ENCODE data around the gene TSFM. TPM values are rescaled to one million over a fixed set of nuclear protein-coding genes. Genes with fewer than 3 reads are reported as not detected.

The TSFM gene
- total RNA-seq, 2 donors from 2014 or later = 37.7 to 39.9 TPM

DNA sequence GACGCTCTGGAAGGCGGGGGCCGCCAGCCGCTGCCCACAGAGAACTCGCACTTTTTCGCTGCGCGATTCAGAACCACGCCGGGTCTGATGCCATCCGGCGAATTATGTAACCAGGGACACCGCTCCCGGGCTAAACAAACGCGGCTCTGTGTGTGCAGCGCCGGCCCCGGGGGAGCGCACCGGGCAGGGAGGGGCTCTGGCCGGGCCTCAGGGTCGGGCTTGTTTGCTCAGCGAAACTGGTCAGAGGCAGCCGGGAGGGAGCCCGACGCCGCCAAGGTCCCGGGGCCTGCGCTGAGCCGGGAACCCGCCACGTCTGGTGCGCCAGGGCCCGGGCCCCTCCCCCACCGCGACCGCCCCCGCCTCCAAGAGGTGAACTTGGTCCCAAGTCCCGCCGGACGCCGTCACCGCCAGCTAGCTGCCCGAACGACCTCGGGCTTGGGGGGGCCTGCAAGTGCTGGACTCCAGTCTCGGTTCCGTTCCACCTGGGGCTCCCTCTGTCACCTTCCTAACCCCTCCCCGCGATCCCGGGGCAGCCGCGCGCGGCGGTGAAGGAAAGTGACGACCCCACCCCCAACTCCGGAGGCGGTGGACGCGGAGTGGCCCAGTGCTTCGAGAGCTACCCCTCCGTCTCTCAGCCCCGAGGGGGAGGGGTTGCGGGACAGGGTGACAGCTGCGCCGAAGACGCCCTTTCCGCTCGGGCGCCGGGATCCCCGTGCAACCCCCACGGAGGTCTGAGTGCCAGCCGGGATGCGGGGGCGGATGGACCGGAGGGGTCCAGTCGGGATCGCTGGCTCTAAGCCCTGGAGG, 63.1 kb downstream of the TSFM start:
- H3K9ac ChIP-seq (ENCODE audit: extremely low read depth, low read length, poor library complexity, severe bottlenecking) = peak overlapping the region; percentile 99
- peak overlapping the region; percentile 92 for H3K4me3 ChIP-seq (ENCODE audit: low read length)
- H3K4me1 ChIP-seq (ENCODE audit: control insufficient read depth, insufficient read depth, low read length) = peaks cover 13% of the 10 kb centered on the region
- peak; percentile 92 for DNase-seq
- no peaks in the 10 kb centered on the region for H3K9me3 ChIP-seq (ENCODE audit: control insufficient read depth, low read length)
- H3K4me1 Mint-ChIP-seq = peaks cover 40% of the 10 kb centered on the region
- H3K36me3 Mint-ChIP-seq (ENCODE audit: low read depth) = peaks cover 5% of the 10 kb centered on the region
- H3K27ac ChIP-seq (ENCODE audit: low read depth, low read length) = peak overlapping the region; percentile 100
- H3K36me3 ChIP-seq (ENCODE audit: control insufficient read depth, insufficient read depth, low read length) = peaks cover 4% of the 10 kb centered on the region
- H3K4me3 Mint-ChIP-seq = peak overlapping the region; percentile 76
- H3K27me3 Mint-ChIP-seq (ENCODE audit: insufficient read depth) = peaks cover 9% of the 10 kb centered on the region
- H3K9me3 Mint-ChIP-seq = no peaks in the 10 kb centered on the region
- no peaks in the 10 kb centered on the region for H3K27me3 ChIP-seq (ENCODE audit: control insufficient read depth, insufficient read depth, low read length, poor library complexity, severe bottlenecking)
- peak overlapping the region; percentile 82 for H3K27ac Mint-ChIP-seq
- WGBS, 2 experiments (ENCODE audit: insufficient coverage in 1 of 2, insufficient read length in 1 of 2) = 0% methylated on average over 22 to 81 of the region's 81 CpGs
- TF ChIP-seq CTCF (conservative IDR thresholded peaks at IDR 0.05) = no peak

GRCh38 chr12:57846285-57846576, 63.6 kb downstream of the TSFM start:
- Mint-ChIP-seq H3K27ac (peak overlapping the region; percentile 72), H3K4me1 (peaks cover 39% of the 10 kb centered on the region), H3K4me3 (peak overlapping the region; percentile 76), H3K9me3 (no peaks in the 10 kb centered on the region), H3K27me3 (ENCODE audit: insufficient read depth) (peaks cover 13% of the 10 kb centered on the region), H3K36me3 (ENCODE audit: low read depth) (peaks cover 5% of the 10 kb centered on the region)
- WGBS, 2 experiments (ENCODE audit: insufficient coverage in 1 of 2, insufficient read length in 1 of 2) = 0% methylated on average over 26 of the region's 26 CpGs; no CpG with 5 or more reads in 1 of the 2 experiments
- no peak for DNase-seq
- Histone ChIP-seq H3K36me3 (ENCODE audit: control insufficient read depth, insufficient read depth, low read length) (peaks cover 4% of the 10 kb centered on the region), H3K27ac (ENCODE audit: low read depth, low read length) (peak overlapping the region; percentile 100), H3K9me3 (ENCODE audit: control insufficient read depth, low read length) (no peaks in the 10 kb centered on the region), H3K27me3 (ENCODE audit: control insufficient read depth, insufficient read depth, low read length, poor library complexity, severe bottlenecking) (no peaks in the 10 kb centered on the region), H3K4me3 (ENCODE audit: low read length) (peak overlapping the region; percentile 92), H3K4me1 (ENCODE audit: control insufficient read depth, insufficient read depth, low read length) (peaks cover 13% of the 10 kb centered on the region), H3K9ac (ENCODE audit: extremely low read depth, low read length, poor library complexity, severe bottlenecking) (peak overlapping the region; percentile 99)
- no peak for TF ChIP-seq CTCF (conservative IDR thresholded peaks at IDR 0.05)

DNA sequence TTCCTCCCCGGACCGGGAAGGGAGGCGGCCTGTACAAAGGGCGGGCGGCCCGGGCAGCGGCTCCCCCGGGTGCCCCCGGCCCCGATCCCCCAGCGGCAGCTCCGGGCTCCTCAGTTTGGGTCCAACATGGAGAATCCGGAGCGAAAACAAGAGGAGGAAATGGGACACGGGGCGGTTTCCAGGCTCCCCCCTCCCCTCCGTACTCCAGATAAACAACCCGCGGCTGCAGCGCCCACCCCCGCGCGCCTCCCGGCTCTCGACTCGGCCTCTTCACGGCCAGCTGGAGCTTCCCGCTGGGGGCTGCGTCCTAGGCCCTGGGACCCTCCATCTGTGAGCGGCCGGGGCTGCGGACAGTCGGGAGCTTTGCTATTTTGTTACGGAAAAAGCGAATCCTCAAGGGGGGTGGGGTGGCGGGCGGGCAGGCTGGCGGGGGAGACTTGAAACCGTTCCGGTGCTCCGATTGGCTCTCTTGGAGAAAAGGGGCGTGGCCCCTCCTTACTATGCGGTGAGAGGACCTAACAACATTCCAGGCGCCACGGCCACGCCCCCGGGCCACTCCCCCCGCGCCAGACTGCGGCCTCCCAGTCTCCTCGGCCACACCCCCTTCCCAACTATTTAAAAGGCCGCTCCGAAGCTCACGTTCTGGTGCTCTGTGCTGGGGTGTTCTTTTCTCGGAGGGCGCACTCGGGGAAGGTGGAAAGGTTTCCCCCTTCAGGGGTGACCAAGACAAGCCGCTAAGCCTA, 64.2 kb downstream of the TSFM start, which contains the start of gene CTDSP2:
Gene CTDSP2, minus strand, starts transcription at position 153 of the 743 bp plus-strand sequence. CDS start 294 bp downstream, outside the sequence.
- peak within 1 kb of the TSS; percentile 100 for H3K27ac ChIP-seq (ENCODE audit: low read depth, low read length)
- WGBS, 2 experiments (ENCODE audit: insufficient coverage in 1 of 2, insufficient read length in 1 of 2) = 0% methylated on average over 4 to 58 of the region's 58 CpGs
- peak; percentile 100 for DNase-seq
- peaks cover 5% of the 10 kb centered on the region for H3K27me3 ChIP-seq (ENCODE audit: control insufficient read depth, insufficient read depth, low read length, poor library complexity, severe bottlenecking)
- H3K27me3 Mint-ChIP-seq (ENCODE audit: insufficient read depth) = peaks cover 18% of the 10 kb centered on the region
- H3K9ac ChIP-seq (ENCODE audit: extremely low read depth, low read length, poor library complexity, severe bottlenecking) = peak within 1 kb of the TSS; percentile 99
- H3K36me3 ChIP-seq (ENCODE audit: control insufficient read depth, insufficient read depth, low read length) = peaks cover 4% of the 10 kb centered on the region
- H3K9me3 ChIP-seq (ENCODE audit: control insufficient read depth, low read length) = no peaks in the 10 kb centered on the region
- peak within 1 kb of the TSS; percentile 92 for H3K4me3 ChIP-seq (ENCODE audit: low read length)
- TF ChIP-seq CTCF (conservative IDR thresholded peaks at IDR 0.05) = peak; percentile 29
- H3K4me1 Mint-ChIP-seq = peaks cover 39% of the 10 kb centered on the region
- no peaks in the 10 kb centered on the region for H3K9me3 Mint-ChIP-seq
- H3K4me1 ChIP-seq (ENCODE audit: control insufficient read depth, insufficient read depth, low read length) = peaks cover 8% of the 10 kb centered on the region
- peak within 1 kb of the TSS; percentile 76 for H3K4me3 Mint-ChIP-seq
- H3K27ac Mint-ChIP-seq = peak within 1 kb of the TSS; percentile 92
- peaks cover 5% of the 10 kb centered on the region for H3K36me3 Mint-ChIP-seq (ENCODE audit: low read depth)

Small RNAs within 50 kb of the gene (microRNA-seq; reads per million reads assigned to microRNA genes)
- gene MIR26A2 (ENCODE audit: borderline microRNAs expressed) (24.5 reads per million, percentile 58 among the genes with 10 or more reads in this experiment), gene MIR6759 (ENCODE audit: borderline microRNAs expressed) (not detected)

Other genes with a start within 250 kb of the TSFM start
- gene DCTN2, start 235.6 kb upstream of the TSFM start, total RNA-seq = 100 to 1,000 TPM; 110 to 114 TPM
- 1 to 10 TPM; 2.3 to 4.5 TPM for gene KIF5A, start 232.7 kb upstream of the TSFM start, total RNA-seq
- 10 to 100 TPM; 40.9 to 45.5 TPM for gene PIP4K2C, start 191.6 kb upstream of the TSFM start, total RNA-seq
- 10 to 100 TPM; 59.6 to 62.6 TPM for gene DTX3, start 178.0 kb upstream of the TSFM start, total RNA-seq
- gene ARHGEF25, start 171.4 kb upstream of the TSFM start, total RNA-seq = 10 to 100 TPM; 12.7 to 20.1 TPM
- under 1 TPM; 0.49 to 0.66 TPM for gene B4GALNT1, start 149.6 kb upstream of the TSFM start, total RNA-seq
- gene OS9, start 88.7 kb upstream of the TSFM start, total RNA-seq = 100 to 1,000 TPM; 108 to 142 TPM
- under 1 TPM in 1 of 2 donors, not detected in 1; 0.44 TPM for gene AGAP2, start 44.0 kb upstream of the TSFM start, total RNA-seq
- gene TSPAN31, start 37.7 kb upstream of the TSFM start, total RNA-seq = 10 to 100 TPM; 21.7 to 27.8 TPM
- gene CDK4, start 30.5 kb upstream of the TSFM start, total RNA-seq = 100 to 1,000 TPM; 144 to 186 TPM
- gene MARCHF9, start 27.7 kb upstream of the TSFM start, total RNA-seq = 10 to 100 TPM; 13.6 to 15.8 TPM
- gene CYP27B1, start 15.7 kb upstream of the TSFM start, total RNA-seq = 1 to 10 TPM; 2.4 to 3.1 TPM
- 10 to 100 TPM; 26.1 to 28.7 TPM for gene METTL1, start 10.7 kb upstream of the TSFM start, total RNA-seq
- gene EEF1AKMT3, start 10.2 kb upstream of the TSFM start, total RNA-seq = 1 to 10 TPM; 3.7 to 5.8 TPM
- gene AVIL, start 35.9 kb downstream of the TSFM start, total RNA-seq = 1 to 10 TPM in 1 of 2 donors, under 1 TPM in 1; 0.22 to 1.7 TPM
- gene CTDSP2, start 63.9 kb downstream of the TSFM start, total RNA-seq = 100 to 1,000 TPM; 137 to 148 TPM
- gene ATP23, start 158.8 kb downstream of the TSFM start, total RNA-seq = 10 to 100 TPM; 10.4 to 11.3 TPM

Data from endodermal cell (in vitro differentiated cells).